Cardiac fibroblast (primary cell): ENCODE measurements around the gene GOLGA6L1.
"Not testable (repeated sequence)": the region's sequence is repeated elsewhere in the genome, so short reads cannot be mapped to it uniquely, and the experiment has no call there.

ENCODE experiments used
- DNase-seq, 2 donors: peaks; one replicate each; pipeline versions ENCODE4 v3.0.0 to v3.0.0-alpha.2; 2010; ENCODE audit warnings: low read depth in 2 of 2
- H3K4me3 ChIP-seq, 2 donors: replicated peaks in 1 of 2; 1 replicate in 1 of 2; 2 replicates in 1 of 2; pipeline ENCODE4 v1.5.1; 2011; ENCODE audit warnings: low read depth in 2 of 2, low read length in 2 of 2, mild to moderate bottlenecking in 2 of 2, moderate library complexity in 1 of 2
- CTCF ChIP-seq: IDR thresholded peaks from one replicate; pipeline ENCODE4 v1.5.1; 2011; ENCODE audit warnings: low read depth, mild to moderate bottlenecking, low read length, inconsistent platforms

The GOLGA6L1 gene

GRCh38 chr15:23136722-23137121 lies at the start of gene GOLGA6L1:
Gene GOLGA6L1 (minus strand): TSS chr15:23136822. CDS start chr15:23136731, 91 bp downstream.
- DNase-seq = not testable (repeated sequence)

DNA sequence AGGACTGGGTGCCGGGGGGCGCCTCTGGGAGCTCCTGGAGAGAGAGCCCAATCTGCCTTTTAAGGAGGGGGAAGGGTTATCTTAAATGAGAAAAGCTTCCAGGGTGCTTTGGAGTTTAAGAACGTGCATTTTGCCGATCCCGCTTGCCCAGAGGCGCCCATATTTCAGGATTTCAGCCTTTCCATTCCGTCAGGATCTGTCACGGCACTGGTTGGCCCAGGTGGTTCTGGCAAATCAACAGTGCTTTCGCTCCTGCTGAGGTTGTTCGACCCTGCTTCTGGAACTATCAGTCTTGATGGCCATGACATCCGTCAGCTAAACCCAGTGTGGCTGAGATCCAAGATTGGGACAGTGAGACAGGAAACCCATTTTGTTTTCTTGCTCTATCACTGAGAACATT lies 44.6 kb upstream of the GOLGA6L1 start:
- not testable (repeated sequence) for DNase-seq, H3K4me3 ChIP-seq

More at GRCh38 chr15:23136722-23137121, at the start of gene GOLGA6L1:
- H3K4me3 ChIP-seq = not testable (repeated sequence)

DNA sequence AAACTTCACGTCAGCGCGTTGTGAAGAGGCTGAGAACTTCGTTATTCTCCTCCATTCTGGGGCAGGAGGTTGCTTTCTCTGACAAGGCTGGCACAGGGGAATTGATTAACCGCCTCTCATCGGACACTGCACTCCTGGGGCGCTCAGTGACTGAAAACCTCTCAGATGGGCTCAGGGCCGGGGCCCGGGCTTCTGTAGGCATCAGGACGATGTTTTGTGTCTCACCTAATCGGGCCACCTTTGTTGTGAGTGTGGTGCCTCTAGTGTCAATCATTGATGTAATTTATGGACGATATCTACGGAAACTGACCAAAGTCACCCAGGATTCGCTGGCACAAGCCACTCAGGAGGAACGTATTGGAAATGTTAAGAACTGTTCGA lies 43.9 kb upstream of the GOLGA6L1 start:
- not testable (repeated sequence) for H3K4me3 ChIP-seq, DNase-seq

DNA sequence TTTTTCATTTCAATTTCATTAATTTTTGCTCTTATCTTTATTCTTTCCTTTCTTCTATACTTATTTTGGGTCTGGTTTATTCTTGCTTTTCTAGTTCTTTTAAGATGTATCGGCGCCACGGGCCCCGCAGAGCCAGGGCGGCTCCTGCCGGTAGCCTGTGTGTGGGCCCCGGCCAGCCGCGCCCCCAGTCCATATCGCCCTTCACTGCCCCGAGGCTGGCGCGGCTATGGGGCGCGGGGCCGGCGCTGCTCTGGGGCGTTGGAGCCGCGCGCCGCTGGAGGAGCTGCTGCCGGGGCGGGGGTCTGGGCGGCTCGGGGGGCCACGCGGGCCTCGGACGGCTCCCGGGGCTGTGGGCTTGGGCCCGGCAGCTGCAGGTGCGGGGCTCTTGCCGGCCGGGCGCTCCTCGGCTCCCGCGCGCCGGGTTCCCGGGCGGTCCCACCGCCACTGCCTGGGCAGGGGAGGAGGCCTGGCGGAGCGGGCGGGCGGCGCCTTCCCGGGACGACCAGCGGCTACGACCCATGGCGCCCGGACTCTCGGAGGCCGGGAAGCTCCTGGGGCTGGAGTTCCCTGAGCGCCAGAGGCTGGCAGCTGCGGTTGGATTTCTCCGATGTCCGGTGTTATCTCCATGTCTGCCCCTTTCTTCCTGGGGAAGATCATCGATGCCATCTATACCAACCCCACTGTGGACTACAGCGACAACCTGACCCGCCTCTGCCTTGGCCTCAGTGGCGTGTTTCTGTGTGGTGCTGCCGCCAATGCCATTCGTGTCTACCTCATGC lies 43.3 kb upstream of the GOLGA6L1 start:
- DNase-seq, H3K4me3 ChIP-seq: not testable (repeated sequence)

- not testable (repeated sequence) for H3K4me3 ChIP-seq, DNase-seq
Measured at GRCh38 chr15:23176683-23177082, 40.1 kb upstream of the GOLGA6L1 start.

DNA sequence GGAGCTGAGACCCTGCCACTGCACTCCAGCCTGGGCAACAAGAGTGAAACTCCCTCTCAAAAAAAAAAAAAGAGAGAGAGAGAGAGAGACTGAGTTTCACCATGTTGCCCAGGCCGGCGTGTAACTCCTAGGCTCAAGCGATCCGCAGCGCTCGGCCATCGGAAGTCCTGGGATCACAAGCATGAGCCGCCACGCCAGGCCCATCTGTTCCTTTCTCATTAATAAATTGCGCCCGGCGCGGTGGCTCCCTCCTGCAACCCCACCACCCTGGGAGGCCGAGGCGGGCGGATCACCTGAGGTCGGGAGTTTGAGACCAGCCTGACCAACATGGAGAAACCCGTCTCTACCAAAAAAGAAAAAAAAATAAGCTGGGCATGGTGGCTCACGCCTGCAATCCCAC lies 39.0 kb upstream of the GOLGA6L1 start:
- not testable (repeated sequence) for DNase-seq, H3K4me3 ChIP-seq

- not testable (repeated sequence) for DNase-seq, H3K4me3 ChIP-seq
Measured at GRCh38 chr15:23174609-23175140, 38.1 kb upstream of the GOLGA6L1 start.

GRCh38 chr15:23132787-23133186 lies 3.8 kb downstream of the GOLGA6L1 start:
- not testable (repeated sequence) for H3K4me3 ChIP-seq, DNase-seq

GRCh38 chr15:23118208-23118607 lies 18.4 kb downstream of the GOLGA6L1 start:
- no peak overlapping the region for H3K4me3 ChIP-seq
- no peak for DNase-seq
- no peak for TF ChIP-seq CTCF

GRCh38 chr15:23095796-23096195 lies 40.8 kb downstream of the GOLGA6L1 start:
- no peak overlapping the region for H3K4me3 ChIP-seq
- DNase-seq = no peak
- no peak for TF ChIP-seq CTCF

- no peak for DNase-seq
- H3K4me3 ChIP-seq = no peak overlapping the region
- no peak for TF ChIP-seq CTCF
Measured at GRCh38 chr15:23083115-23083514, 53.5 kb downstream of the GOLGA6L1 start.

GRCh38 chr15:23081996-23082737 lies 54.5 kb downstream of the GOLGA6L1 start:
- not testable (repeated sequence) for H3K4me3 ChIP-seq, DNase-seq
